Erythroblast (primary cell): ENCODE results near the gene AMT.

ENCODE experiments used
- GATA1 ChIP-seq: IDR thresholded peaks from 2 replicates; pipeline ENCODE4 v1.6.1; 2011; ENCODE audit warnings: low read depth, mild to moderate bottlenecking, control low read depth, low read length, moderate library complexity
- POLR2A ChIP-seq: IDR thresholded peaks from 2 replicates; pipeline ENCODE4 v1.6.1; 2011; ENCODE audit warnings: mild to moderate bottlenecking, low read length

- no peak for TF ChIP-seq POLR2A
- TF ChIP-seq GATA1: no peak
Measured at GRCh38 chr3:49403891-49404290, 18.4 kb downstream of the AMT start.
